A549 (cell line): ENCODE measurements around the gene NT5DC2.

Experiments used
- BHLHE40 ChIP-seq: IDR thresholded peaks from 2 replicates; pipeline ENCODE4 v1.6.1; 2012; ENCODE audit warnings: low read depth, low read length, inconsistent platforms
- CEBPB ChIP-seq, 2 experiments: fragments of >200 bp in 1 of 2; sonication (Bioruptor Twin) in 1 of 2; formaldehyde crosslinking in 1 of 2; IDR thresholded peaks; 2 replicates each; pipeline ENCODE4 v1.6.1; 2012 to 2016
- CHD2 ChIP-seq: fragments of 150-350 bp; IDR thresholded peaks from 2 replicates; pipeline ENCODE4 v1.6.1; 2014; ENCODE audit warnings: low read length; ENCODE audit not compliant: partially characterized antibody
- POLR2A ChIP-seq: IDR thresholded peaks from 2 replicates; pipeline ENCODE4 v1.6.1; 2012; ENCODE audit warnings: mild to moderate bottlenecking, low read length
- TF ChIP-seq, protein P1 (sequence below): fragments of >200 bp; sonication (Bioruptor Twin); formaldehyde crosslinking; IDR thresholded peaks from 3 replicates; pipeline ENCODE4 v1.5.1; 2016

DNA sequence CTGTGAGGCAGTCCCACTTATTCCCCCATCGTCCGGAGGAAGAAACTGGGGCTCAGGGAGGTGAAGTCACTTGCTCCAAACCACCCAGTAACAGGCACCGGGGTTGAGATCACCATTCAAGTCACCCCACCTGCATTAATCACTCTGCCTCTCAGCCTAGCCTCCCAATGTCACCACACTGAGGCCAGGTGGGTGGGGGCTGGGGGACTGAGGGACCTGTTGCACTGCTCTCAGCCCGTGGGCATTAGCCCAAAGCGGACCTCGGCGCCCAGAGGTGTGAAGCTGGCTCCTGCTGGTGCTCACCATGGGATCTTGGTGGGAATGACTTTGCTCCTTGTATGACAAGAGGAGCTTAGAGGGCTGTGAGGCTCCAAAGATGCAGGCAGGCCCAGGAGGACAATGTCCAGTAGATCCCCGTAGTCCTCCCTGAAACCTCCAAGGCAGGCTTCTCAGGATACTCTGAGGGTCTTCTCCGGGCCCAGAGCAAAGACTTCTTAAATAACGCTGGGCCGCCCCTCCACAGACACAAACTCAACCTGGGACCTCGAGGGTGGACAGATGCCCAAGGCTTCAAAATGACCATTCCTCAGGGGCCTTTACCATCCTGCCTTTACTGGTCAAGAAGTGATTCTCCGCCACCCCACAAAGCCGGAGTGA, 1.7 kb downstream of the NT5DC2 start:
- TF ChIP-seq POLR2A (no peak), CHD2 (no peak), BHLHE40 (no peak), CEBPB (IDR thresholded peaks at IDR 0.05) (no peak)
- TF ChIP-seq, protein P1, sequence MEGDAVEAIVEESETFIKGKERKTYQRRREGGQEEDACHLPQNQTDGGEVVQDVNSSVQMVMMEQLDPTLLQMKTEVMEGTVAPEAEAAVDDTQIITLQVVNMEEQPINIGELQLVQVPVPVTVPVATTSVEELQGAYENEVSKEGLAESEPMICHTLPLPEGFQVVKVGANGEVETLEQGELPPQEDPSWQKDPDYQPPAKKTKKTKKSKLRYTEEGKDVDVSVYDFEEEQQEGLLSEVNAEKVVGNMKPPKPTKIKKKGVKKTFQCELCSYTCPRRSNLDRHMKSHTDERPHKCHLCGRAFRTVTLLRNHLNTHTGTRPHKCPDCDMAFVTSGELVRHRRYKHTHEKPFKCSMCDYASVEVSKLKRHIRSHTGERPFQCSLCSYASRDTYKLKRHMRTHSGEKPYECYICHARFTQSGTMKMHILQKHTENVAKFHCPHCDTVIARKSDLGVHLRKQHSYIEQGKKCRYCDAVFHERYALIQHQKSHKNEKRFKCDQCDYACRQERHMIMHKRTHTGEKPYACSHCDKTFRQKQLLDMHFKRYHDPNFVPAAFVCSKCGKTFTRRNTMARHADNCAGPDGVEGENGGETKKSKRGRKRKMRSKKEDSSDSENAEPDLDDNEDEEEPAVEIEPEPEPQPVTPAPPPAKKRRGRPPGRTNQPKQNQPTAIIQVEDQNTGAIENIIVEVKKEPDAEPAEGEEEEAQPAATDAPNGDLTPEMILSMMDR, result no peak
